ENCODE data around the gene MRPL38.
A peak's percentile ranks its signal among the peaks of the same experiment; 100 is the strongest.

The MRPL38 gene

GRCh38 chr17:75859358-75859757, 45.3 kb downstream of the MRPL38 start:
- TF ChIP-seq EGR1 (IDR thresholded peaks at IDR 0.05): peak; percentile 47; the same call in 1 of the 2 replicates

- TF ChIP-seq ZBTB7A (IDR thresholded peaks at IDR 0.05; ENCODE audit: low read depth): peak; percentile 55; the same call in 1 of the 2 replicates
- no peak for TF ChIP-seq TAF1 (IDR thresholded peaks at IDR 0.05; ENCODE audit: low read depth)
These were observed 48.5 kb downstream of the MRPL38 start for GRCh38 chr17:75856062-75856756.

GRCh38 chr17:75855310-75856061, 49.2 kb downstream of the MRPL38 start, which contains the start of gene WBP2:
Gene WBP2, minus strand, starts transcription at chr17:75855335. Its CDS starts 38 bp downstream, at chr17:75855297.
- TF ChIP-seq EGR1 (IDR thresholded peaks at IDR 0.05): peak; percentile 99
- TF ChIP-seq NFIC (IDR thresholded peaks at IDR 0.05): no peak; the same call in 1 of the 2 replicates
- TF ChIP-seq USF1 (IDR thresholded peaks at IDR 0.05): peak; percentile 98
- TF ChIP-seq FOXM1 (IDR thresholded peaks at IDR 0.05; ENCODE audit: borderline replicate concordance, low read depth): no peak; the same call in 1 of the 2 replicates
- TF ChIP-seq TCF12 (IDR thresholded peaks at IDR 0.05; ENCODE audit: low read depth): 0 out of 2 replicates have a peak, but pooled peaks have one; percentile 28
- peak; percentile 22; the same call in 1 of the 2 replicates for TF ChIP-seq CEBPB (IDR thresholded peaks at IDR 0.05)
- peak; percentile 73 for TF ChIP-seq TAF1 (IDR thresholded peaks at IDR 0.05; ENCODE audit: low read depth)
- TF ChIP-seq CREB1 (IDR thresholded peaks at IDR 0.05; ENCODE audit: low read depth): peak; percentile 60; the same call in 1 of the 2 replicates
- TF ChIP-seq YY1 (IDR thresholded peaks at IDR 0.05; ENCODE audit: low read depth): 0 out of 2 replicates have a peak, but pooled peaks have one; percentile 30
- no peak for TF ChIP-seq ZBTB7A (IDR thresholded peaks at IDR 0.05; ENCODE audit: low read depth)
- TF ChIP-seq MAX (IDR thresholded peaks at IDR 0.05): peak; percentile 88
- TF ChIP-seq RAD21 (IDR thresholded peaks at IDR 0.05; ENCODE audit: low read depth): peak; percentile 34; the same call in 1 of the 2 replicates

- no peak for TF ChIP-seq TEAD4 (IDR thresholded peaks at IDR 0.05)
- TF ChIP-seq CREB1 (IDR thresholded peaks at IDR 0.05; ENCODE audit: low read depth): no peak
- peak; percentile 79 for TF ChIP-seq YY1 (IDR thresholded peaks at IDR 0.05; ENCODE audit: low read depth)
- TF ChIP-seq MAX (IDR thresholded peaks at IDR 0.05): no peak
- TF ChIP-seq ZBTB7A (IDR thresholded peaks at IDR 0.05; ENCODE audit: low read depth): peak; percentile 89
- no peak for TF ChIP-seq FOXM1 (IDR thresholded peaks at IDR 0.05; ENCODE audit: borderline replicate concordance, low read depth)
- TF ChIP-seq TCF12 (IDR thresholded peaks at IDR 0.05; ENCODE audit: low read depth): no peak
- TF ChIP-seq RAD21 (IDR thresholded peaks at IDR 0.05; ENCODE audit: low read depth): no peak
- no peak for TF ChIP-seq EGR1 (IDR thresholded peaks at IDR 0.05)
- TF ChIP-seq TAF1 (IDR thresholded peaks at IDR 0.05; ENCODE audit: low read depth): peak; percentile 29; the same call in 1 of the 2 replicates
- no peak for TF ChIP-seq USF1 (IDR thresholded peaks at IDR 0.05)
- TF ChIP-seq REST (IDR thresholded peaks at IDR 0.05; ENCODE audit: low read depth): no peak
- TF ChIP-seq NFIC (IDR thresholded peaks at IDR 0.05): 0 out of 2 replicates have a peak, but pooled peaks have one; percentile 13
- no peak for TF ChIP-seq EP300 (IDR thresholded peaks at IDR 0.05; ENCODE audit: borderline replicate concordance)
- TF ChIP-seq CEBPB (IDR thresholded peaks at IDR 0.05): no peak
These were observed 49.8 kb downstream of the MRPL38 start for GRCh38 chr17:75854881-75855309.

- TF ChIP-seq TCF12 (IDR thresholded peaks at IDR 0.05; ENCODE audit: low read depth): no peak
- no peak for TF ChIP-seq YY1 (IDR thresholded peaks at IDR 0.05; ENCODE audit: low read depth)
- TF ChIP-seq CEBPB (IDR thresholded peaks at IDR 0.05): no peak
- no peak for TF ChIP-seq ZBTB7A (IDR thresholded peaks at IDR 0.05; ENCODE audit: low read depth)
- no peak for TF ChIP-seq REST (IDR thresholded peaks at IDR 0.05; ENCODE audit: low read depth)
- TF ChIP-seq FOXM1 (IDR thresholded peaks at IDR 0.05; ENCODE audit: borderline replicate concordance, low read depth): no peak; the same call in 1 of the 2 replicates
- TF ChIP-seq EP300 (IDR thresholded peaks at IDR 0.05; ENCODE audit: borderline replicate concordance): no peak
- no peak for TF ChIP-seq RAD21 (IDR thresholded peaks at IDR 0.05; ENCODE audit: low read depth)
- no peak for TF ChIP-seq TEAD4 (IDR thresholded peaks at IDR 0.05)
- no peak for TF ChIP-seq MAX (IDR thresholded peaks at IDR 0.05)
- TF ChIP-seq TAF1 (IDR thresholded peaks at IDR 0.05; ENCODE audit: low read depth): no peak
- TF ChIP-seq USF1 (IDR thresholded peaks at IDR 0.05): no peak
- no peak for TF ChIP-seq CREB1 (IDR thresholded peaks at IDR 0.05; ENCODE audit: low read depth)
- TF ChIP-seq EGR1 (IDR thresholded peaks at IDR 0.05): no peak
- no peak for TF ChIP-seq NFIC (IDR thresholded peaks at IDR 0.05)
These were observed 50.5 kb downstream of the MRPL38 start for GRCh38 chr17:75854101-75854748.
